ENCODE measurements around the gene B4GAT1. TPM values are rescaled to one million over a fixed set of nuclear protein-coding genes. Genes with fewer than 3 reads are reported as not detected.
A peak's percentile ranks its signal among the peaks of the same experiment; 100 is the strongest.
"Not testable (repeated sequence)": the region's sequence is repeated elsewhere in the genome, so short reads cannot be mapped to it uniquely, and the experiment has no call there.

Gene B4GAT1
- total RNA-seq, 6 donors from 2014 or later: 15.7 to 48.9 (median 27.4) TPM

DNA sequence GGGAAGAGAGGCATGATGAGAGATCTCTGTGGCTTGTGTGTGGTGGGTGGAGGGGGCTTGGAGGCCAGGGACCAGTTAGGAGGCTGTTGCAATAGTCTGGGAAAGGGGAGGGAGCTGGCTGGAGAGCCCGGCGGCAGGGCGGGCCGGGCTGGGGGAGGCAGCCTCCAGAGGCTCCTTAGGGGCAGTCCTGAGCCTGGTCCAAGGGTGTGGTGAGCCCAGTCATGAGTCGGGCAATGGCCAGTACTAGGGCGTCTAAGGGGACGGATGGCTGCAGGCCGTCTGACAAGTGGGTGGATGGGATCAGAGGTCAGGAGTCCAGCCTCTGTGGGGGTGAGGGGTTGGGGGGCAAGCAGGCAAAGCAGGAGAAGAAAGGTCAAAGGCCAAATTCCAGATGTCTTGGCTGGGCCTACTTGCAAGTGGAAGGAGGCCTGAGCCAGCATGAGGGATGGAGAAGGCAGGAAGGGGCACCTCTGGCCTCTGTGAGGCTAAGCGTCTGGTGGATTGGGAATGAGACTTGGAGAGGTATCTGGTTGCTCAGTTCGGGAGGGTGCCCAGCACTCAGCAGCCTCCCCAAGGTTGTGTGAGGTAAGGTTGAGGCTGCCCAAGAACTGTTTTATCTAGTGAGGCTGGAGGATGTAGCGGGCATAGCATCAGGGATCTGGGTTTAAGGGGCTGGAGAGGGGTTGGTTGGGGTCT, 24.5 kb downstream of the B4GAT1 start:
- DNase-seq: peak in 1 of 2 donors; percentile 78
- no peaks in the 10 kb centered on the region for H3K9me3 ChIP-seq
- no peaks in the 10 kb centered on the region for H3K36me3 ChIP-seq
- no peak overlapping the region for H3K27ac ChIP-seq
- ATAC-seq (ENCODE audit: low FRiP score in 2 of 2): peak; percentile 48 to 84
- H3K4me3 ChIP-seq: no peak overlapping the region
- TF ChIP-seq POLR2AphosphoS5 (IDR thresholded peaks at IDR 0.05) (no peak), EP300 (IDR thresholded peaks at IDR 0.05) (no peak), POLR2A (IDR thresholded peaks at IDR 0.05) (no peak)
- TF ChIP-seq, protein P1, sequence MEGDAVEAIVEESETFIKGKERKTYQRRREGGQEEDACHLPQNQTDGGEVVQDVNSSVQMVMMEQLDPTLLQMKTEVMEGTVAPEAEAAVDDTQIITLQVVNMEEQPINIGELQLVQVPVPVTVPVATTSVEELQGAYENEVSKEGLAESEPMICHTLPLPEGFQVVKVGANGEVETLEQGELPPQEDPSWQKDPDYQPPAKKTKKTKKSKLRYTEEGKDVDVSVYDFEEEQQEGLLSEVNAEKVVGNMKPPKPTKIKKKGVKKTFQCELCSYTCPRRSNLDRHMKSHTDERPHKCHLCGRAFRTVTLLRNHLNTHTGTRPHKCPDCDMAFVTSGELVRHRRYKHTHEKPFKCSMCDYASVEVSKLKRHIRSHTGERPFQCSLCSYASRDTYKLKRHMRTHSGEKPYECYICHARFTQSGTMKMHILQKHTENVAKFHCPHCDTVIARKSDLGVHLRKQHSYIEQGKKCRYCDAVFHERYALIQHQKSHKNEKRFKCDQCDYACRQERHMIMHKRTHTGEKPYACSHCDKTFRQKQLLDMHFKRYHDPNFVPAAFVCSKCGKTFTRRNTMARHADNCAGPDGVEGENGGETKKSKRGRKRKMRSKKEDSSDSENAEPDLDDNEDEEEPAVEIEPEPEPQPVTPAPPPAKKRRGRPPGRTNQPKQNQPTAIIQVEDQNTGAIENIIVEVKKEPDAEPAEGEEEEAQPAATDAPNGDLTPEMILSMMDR (IDR thresholded peaks at IDR 0.05): no peak
- H3K27me3 ChIP-seq: no peaks in the 10 kb centered on the region
- H3K4me1 ChIP-seq: peaks cover 18 to 27% (median 26%) of the 10 kb centered on the region in 4 donors
- WGBS, 2 donors: 86 to 88% methylated on average over 11 of the region's 11 CpGs

DNA sequence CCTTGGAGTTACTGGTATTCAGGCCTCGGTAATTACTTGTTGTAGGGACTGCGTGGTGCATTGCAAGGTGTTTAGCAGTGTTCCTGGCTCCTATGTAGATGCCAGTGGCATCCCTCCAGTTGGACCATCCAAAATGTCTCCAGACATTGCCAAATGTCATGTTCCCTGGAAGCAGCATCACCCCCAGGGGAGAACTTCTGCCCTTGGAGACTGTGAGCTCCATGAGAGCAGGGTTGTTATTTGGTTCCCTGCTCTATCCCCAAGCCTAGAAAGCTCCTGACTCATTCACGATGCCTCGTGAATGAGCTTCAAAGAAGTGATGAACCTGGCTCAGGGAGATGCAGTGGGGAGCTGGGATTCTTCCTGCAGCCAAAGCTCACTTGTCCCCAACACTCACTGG, 25.8 kb downstream of the B4GAT1 start:
- H3K36me3 ChIP-seq: no peaks in the 10 kb centered on the region
- no peak overlapping the region for H3K4me3 ChIP-seq
- DNase-seq (no peak), ATAC-seq (ENCODE audit: low FRiP score in 2 of 2) (no peak)
- TF ChIP-seq POLR2AphosphoS5 (IDR thresholded peaks at IDR 0.05) (no peak), POLR2A (IDR thresholded peaks at IDR 0.05) (no peak), EP300 (IDR thresholded peaks at IDR 0.05) (no peak)
- TF ChIP-seq, protein P1 (IDR thresholded peaks at IDR 0.05): no peak
- H3K9me3 ChIP-seq: no peaks in the 10 kb centered on the region
- H3K27ac ChIP-seq: no peak overlapping the region
- H3K4me1 ChIP-seq: peaks cover 24 to 29% (median 28%) of the 10 kb centered on the region in 4 donors
- 88 to 90% methylated on average over 4 of the region's 4 CpGs for WGBS, 2 donors
- no peaks in the 10 kb centered on the region for H3K27me3 ChIP-seq

DNA sequence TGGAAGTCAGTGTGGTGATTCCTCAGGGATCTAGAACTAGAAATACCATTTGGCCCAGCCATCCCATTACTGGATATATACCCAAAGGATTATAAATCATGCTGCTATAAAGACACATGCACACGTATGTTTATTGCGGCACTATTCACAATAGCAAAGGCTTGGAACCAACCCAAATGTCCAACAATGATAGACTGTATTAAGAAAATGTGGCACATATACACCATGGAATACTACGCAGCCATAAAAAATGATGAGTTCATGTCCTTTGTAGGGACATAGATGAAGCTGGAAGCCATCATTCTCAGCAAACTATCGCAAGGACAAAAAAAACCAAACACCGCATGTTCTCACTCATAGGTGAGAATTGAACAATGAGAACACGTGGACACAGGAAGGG, 26.7 kb downstream of the B4GAT1 start:
- H3K27me3 ChIP-seq; H3K36me3 ChIP-seq; ATAC-seq (ENCODE audit: low FRiP score in 2 of 2); H3K27ac ChIP-seq; DNase-seq; H3K9me3 ChIP-seq; H3K4me3 ChIP-seq: not testable (repeated sequence)
- peaks cover 26 to 30% (median 27%) of the 10 kb centered on the region in 4 donors for H3K4me1 ChIP-seq
- WGBS, 2 donors: 83 to 93% methylated on average over 6 of the region's 6 CpGs

DNA sequence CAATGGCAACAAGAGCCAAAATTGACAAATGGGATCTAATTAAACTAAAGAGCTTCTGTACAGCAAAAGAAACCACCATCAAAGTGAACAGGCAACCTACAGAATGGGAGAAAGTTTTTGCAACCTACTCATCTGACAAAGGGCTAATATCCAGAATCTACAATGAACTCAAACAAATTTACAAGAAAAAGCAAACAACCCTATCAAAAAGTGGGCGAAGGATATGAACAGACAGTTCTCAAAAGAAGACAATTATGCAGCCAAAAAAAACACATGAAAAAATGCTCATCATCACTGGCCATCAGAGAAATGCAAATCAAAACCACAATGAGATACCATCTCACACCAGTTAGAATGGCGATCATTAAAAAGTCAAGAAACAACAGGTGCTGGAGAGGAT, 27.1 kb downstream of the B4GAT1 start:
- peaks cover 26 to 30% (median 27%) of the 10 kb centered on the region in 4 donors for H3K4me1 ChIP-seq
- H3K36me3 ChIP-seq; DNase-seq; H3K9me3 ChIP-seq; H3K27me3 ChIP-seq; H3K27ac ChIP-seq; H3K4me3 ChIP-seq; ATAC-seq (ENCODE audit: low FRiP score in 2 of 2): not testable (repeated sequence)
- WGBS, 2 donors: 94 to 98% methylated on average over 2 of the region's 2 CpGs

DNA sequence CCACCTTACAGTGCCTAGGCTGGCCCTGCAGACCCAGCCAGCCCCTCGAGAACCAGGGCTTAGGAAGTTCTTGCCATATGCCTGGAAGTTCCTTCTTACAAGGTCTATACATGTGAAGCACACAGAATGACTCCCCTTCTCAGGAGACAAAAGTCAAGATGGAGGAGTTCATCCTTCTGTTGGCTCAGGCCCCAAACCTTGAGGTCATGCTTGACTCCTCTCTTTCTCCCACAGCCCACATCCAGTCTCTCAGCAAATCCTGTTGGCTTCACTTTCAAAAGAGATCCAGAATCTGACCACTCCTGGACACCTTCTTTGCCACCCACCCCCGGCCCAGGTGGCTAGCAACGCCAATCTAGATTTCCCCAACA, 28.8 kb downstream of the B4GAT1 start:
- Histone ChIP-seq H3K27ac (peak overlapping the region; percentile 67 to 86 (median 84)), H3K36me3 (no peaks in the 10 kb centered on the region), H3K27me3 (no peaks in the 10 kb centered on the region), H3K4me3 (no peak overlapping the region), H3K4me1 (peaks cover 26 to 36% (median 27%) of the 10 kb centered on the region in 4 donors), H3K9me3 (no peaks in the 10 kb centered on the region)
- no peak for TF ChIP-seq POLR2AphosphoS5 (IDR thresholded peaks at IDR 0.05)
- TF ChIP-seq, protein P1 (IDR thresholded peaks at IDR 0.05): no peak
- no peak for TF ChIP-seq EP300 (IDR thresholded peaks at IDR 0.05)
- TF ChIP-seq POLR2A (IDR thresholded peaks at IDR 0.05): no peak
- peak in 1 of 2 donors; percentile 0 for ATAC-seq (ENCODE audit: low FRiP score in 2 of 2)
- DNase-seq: no peak
- 65 to 91% methylated on average over 3 of the region's 3 CpGs for WGBS, 2 donors

All from upper lobe of left lung (tissue), 6 donors.